Right lobe of liver (tissue), 4 donors: ENCODE measurements around the gene LCOR.

Source experiments
- POLR2A ChIP-seq: fragments of 450-650 bp; IDR thresholded peaks from one replicate; pipeline ENCODE4 v1.6.1; 2017; ENCODE audit warnings: antibody characterized with exemption, mild to moderate bottlenecking
- TF ChIP-seq, protein P1 (sequence below), 4 donors: fragments of 200-600 bp in 3 of 4; fragments of 450-650 bp in 1 of 4; IDR thresholded peaks; one replicate each; pipeline versions ENCODE4 v1.5.1 to v1.8.0; 2016 to 2022; ENCODE audit warnings: antibody characterized with exemption in 4 of 4, mild to moderate bottlenecking in 2 of 4
- donor health status: DM: no; HTN: no; CAD: no.
- donor health status: DM: no; HTN: no; CAD: no.
- donor health status: DM: no; HTN: yes; CAD: no.

DNA sequence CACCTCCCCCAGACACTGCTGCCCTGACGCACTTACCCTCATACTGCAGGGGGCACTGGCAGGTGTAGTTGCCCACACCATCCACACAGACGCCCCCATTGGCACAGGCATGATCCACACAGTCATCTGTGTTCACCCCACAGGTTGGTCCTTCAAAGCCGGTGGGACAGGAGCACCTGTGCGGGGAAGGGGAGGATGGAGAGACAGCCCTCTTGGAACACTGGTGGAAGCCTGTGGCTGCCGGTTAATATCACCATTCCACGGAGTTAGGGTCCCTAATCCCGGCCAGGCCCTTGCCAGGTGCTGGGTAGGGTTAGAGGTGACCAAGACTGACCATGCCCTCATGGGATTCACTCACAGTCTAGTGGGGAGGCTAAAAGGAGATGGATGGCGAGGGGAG, 181.9 kb downstream of the LCOR start:
- TF ChIP-seq, protein P1, sequence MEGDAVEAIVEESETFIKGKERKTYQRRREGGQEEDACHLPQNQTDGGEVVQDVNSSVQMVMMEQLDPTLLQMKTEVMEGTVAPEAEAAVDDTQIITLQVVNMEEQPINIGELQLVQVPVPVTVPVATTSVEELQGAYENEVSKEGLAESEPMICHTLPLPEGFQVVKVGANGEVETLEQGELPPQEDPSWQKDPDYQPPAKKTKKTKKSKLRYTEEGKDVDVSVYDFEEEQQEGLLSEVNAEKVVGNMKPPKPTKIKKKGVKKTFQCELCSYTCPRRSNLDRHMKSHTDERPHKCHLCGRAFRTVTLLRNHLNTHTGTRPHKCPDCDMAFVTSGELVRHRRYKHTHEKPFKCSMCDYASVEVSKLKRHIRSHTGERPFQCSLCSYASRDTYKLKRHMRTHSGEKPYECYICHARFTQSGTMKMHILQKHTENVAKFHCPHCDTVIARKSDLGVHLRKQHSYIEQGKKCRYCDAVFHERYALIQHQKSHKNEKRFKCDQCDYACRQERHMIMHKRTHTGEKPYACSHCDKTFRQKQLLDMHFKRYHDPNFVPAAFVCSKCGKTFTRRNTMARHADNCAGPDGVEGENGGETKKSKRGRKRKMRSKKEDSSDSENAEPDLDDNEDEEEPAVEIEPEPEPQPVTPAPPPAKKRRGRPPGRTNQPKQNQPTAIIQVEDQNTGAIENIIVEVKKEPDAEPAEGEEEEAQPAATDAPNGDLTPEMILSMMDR (IDR thresholded peaks at IDR 0.05), result no peak
- TF ChIP-seq POLR2A, result no peak
